GM23338 (cell line): ENCODE results near the gene AJM1. TPM values are rescaled to one million over a fixed set of nuclear protein-coding genes. Genes with fewer than 3 reads are reported as not detected.

ENCODE experiments used
- ATAC-seq: fragments of 200-7000 bp; cut with Tn5 transposase; 3 replicates; pipeline ENCODE4 v1.9.1; 2020
- DNase-seq: peaks from one replicate; pipeline ENCODE4 v3.0.0-alpha.2; 2015; ENCODE audit warnings: low spot score
- H2AFZ ChIP-seq: fragments of 200-600 bp; sonication (generic); 2 replicates; pipeline ENCODE4 v1.8.0; 2016; ENCODE audit warnings: antibody characterized with exemption, mild to moderate bottlenecking, moderate library complexity
- H3F3A ChIP-seq: fragments of 200-600 bp; sonication (generic); replicated peaks from 2 replicates; pipeline ENCODE4 v1.8.0; 2017; ENCODE audit warnings: antibody characterized with exemption, mixed run types, low read depth
- H3K27ac ChIP-seq: fragments of 200-600 bp; sonication (generic); 2 replicates; pipeline ENCODE4 v1.6.1; 2016; ENCODE audit warnings: low read depth
- H3K27me3 ChIP-seq: fragments of 200-600 bp; sonication (generic); 2 replicates; pipeline ENCODE4 v1.8.0; 2016; ENCODE audit warnings: mild to moderate bottlenecking, mixed run types, moderate library complexity; ENCODE audit not compliant: insufficient read depth
- H3K36me3 ChIP-seq: fragments of 200-600 bp; sonication (generic); 2 replicates; pipeline ENCODE4 v1.8.0; 2016; ENCODE audit warnings: mild to moderate bottlenecking; ENCODE audit not compliant: insufficient read depth
- H3K4me1 ChIP-seq: fragments of 200-600 bp; sonication (generic); 2 replicates; pipeline ENCODE4 v1.8.0; 2016; ENCODE audit warnings: mild to moderate bottlenecking, moderate library complexity; ENCODE audit not compliant: insufficient read depth
- H3K4me2 ChIP-seq: fragments of 200-600 bp; sonication (generic); 2 replicates; pipeline ENCODE4 v1.7.1; 2017; ENCODE audit warnings: mixed run types
- H3K4me3 ChIP-seq: fragments of 200-600 bp; sonication (generic); 2 replicates; pipeline ENCODE4 v1.6.1; 2016; ENCODE audit warnings: mixed run types
- H3K79me2 ChIP-seq: fragments of 200-600 bp; sonication (generic); replicated peaks from 2 replicates; pipeline ENCODE4 v1.8.0; 2017; ENCODE audit warnings: mild to moderate bottlenecking; ENCODE audit not compliant: insufficient read depth
- H3K9me2 ChIP-seq: fragments of 200-600 bp; sonication (generic); 2 replicates; pipeline ENCODE4 v1.8.0; 2017; ENCODE audit not compliant: insufficient read depth
- H4K20me1 ChIP-seq: fragments of 200-600 bp; sonication (generic); replicated peaks from 2 replicates; pipeline ENCODE4 v1.8.0; 2017; ENCODE audit warnings: mild to moderate bottlenecking; ENCODE audit not compliant: insufficient read depth
- H3K27ac Mint-ChIP-seq: 2 replicates; pipeline ENCODE4 v1.8.0; 2020; ENCODE audit warnings: inconsistent platforms, mild to moderate bottlenecking, moderate library complexity, mixed read lengths
- H3K27me3 Mint-ChIP-seq: 3 replicates; pipeline ENCODE4 v1.8.0; 2022; ENCODE audit warnings: low read depth, mild to moderate bottlenecking, moderate library complexity, mixed read lengths, inconsistent platforms; ENCODE audit not compliant: insufficient read depth, poor library complexity
- H3K36me3 Mint-ChIP-seq: 3 replicates; pipeline ENCODE4 v1.8.0; 2021; ENCODE audit warnings: low read depth, mild to moderate bottlenecking, inconsistent platforms, moderate library complexity, mixed read lengths
- H3K4me1 Mint-ChIP-seq: 3 replicates; pipeline ENCODE4 v1.8.0; 2020; ENCODE audit warnings: mild to moderate bottlenecking, inconsistent platforms, mixed read lengths
- H3K4me3 Mint-ChIP-seq: 3 replicates; pipeline ENCODE4 v1.8.0; 2021; ENCODE audit warnings: moderate library complexity, mild to moderate bottlenecking, inconsistent platforms, mixed read lengths
- H3K9me3 Mint-ChIP-seq: 3 replicates; pipeline ENCODE4 v1.8.0; 2020; ENCODE audit warnings: moderate library complexity, mild to moderate bottlenecking, inconsistent platforms, mixed read lengths
- EZH2 ChIP-seq: fragments of 200-600 bp; sonication (generic); IDR thresholded peaks from one replicate; pipeline ENCODE4 v1.8.0; 2017; ENCODE audit warnings: antibody characterized with exemption, mild to moderate bottlenecking, low read depth; ENCODE audit not compliant: unreplicated experiment
- EZH2phosphoT487 ChIP-seq: fragments of 200-600 bp; sonication (generic); IDR thresholded peaks from one replicate; pipeline ENCODE4 v1.8.1; 2018; ENCODE audit warnings: antibody characterized with exemption; ENCODE audit not compliant: unreplicated experiment
- JUNB ChIP-seq: IDR thresholded peaks from one replicate; pipeline ENCODE4 v1.6.1; 2016; ENCODE audit warnings: antibody characterized with exemption; ENCODE audit not compliant: unreplicated experiment
- POLR2AphosphoS5 ChIP-seq: IDR thresholded peaks from 2 replicates; pipeline ENCODE4 v1.6.1; 2016; ENCODE audit warnings: antibody characterized with exemption, low read depth
- STAT1 ChIP-seq: IDR thresholded peaks from one replicate; pipeline ENCODE4 v1.6.1; 2016; ENCODE audit warnings: antibody characterized with exemption; ENCODE audit not compliant: unreplicated experiment
- polyA plus RNA-seq: library from polyadenylated mRNA; unstranded; fragments of >200 nt; fragmentation: Nextera tagmentation; extraction: Ambion mirVana; gene quantifications from 2 replicates; pipeline ENCODE4 v1.2.1, GENCODE V29; 2016
- total RNA-seq: library from RNA; depleted of rRNA; stranded (reverse); fragments of >200 nt; shearing (Covaris generic); gene quantifications from 2 replicates; pipeline ENCODE4 v1.2.3, GENCODE V29; 2014
- TF ChIP-seq, protein P1 (sequence below): IDR thresholded peaks from one replicate; pipeline ENCODE4 v1.6.1; 2018; ENCODE audit warnings: antibody characterized with exemption; ENCODE audit not compliant: unreplicated experiment
- TF ChIP-seq, protein P2 (sequence below), 2 experiments: fragments of 200-600 bp in 1 of 2; sonication (generic) in 1 of 2; conservative IDR thresholded peaks; 2 replicates each; pipeline versions ENCODE4 v1.5.1 to v1.6.1; 2016 to 2017; ENCODE audit warnings: antibody characterized with exemption in 2 of 2, low read depth in 2 of 2, mild to moderate bottlenecking in 2 of 2, moderate library complexity in 1 of 2
- TF ChIP-seq, protein P3 (sequence below): IDR thresholded peaks from 2 replicates; pipeline ENCODE4 v1.6.1; 2016; ENCODE audit warnings: antibody characterized with exemption
- TF ChIP-seq, protein P4 (sequence below): fragments of 250-450 bp; sonication (Bioruptor Pico); IDR thresholded peaks from 2 replicates; pipeline ENCODE4 v1.5.0; 2020; ENCODE audit warnings: mild to moderate bottlenecking, moderate library complexity

The AJM1 gene
- total and polyA plus RNA-seq, 2 experiments from 2014 or later = 0.36 to 0.49 TPM

DNA sequence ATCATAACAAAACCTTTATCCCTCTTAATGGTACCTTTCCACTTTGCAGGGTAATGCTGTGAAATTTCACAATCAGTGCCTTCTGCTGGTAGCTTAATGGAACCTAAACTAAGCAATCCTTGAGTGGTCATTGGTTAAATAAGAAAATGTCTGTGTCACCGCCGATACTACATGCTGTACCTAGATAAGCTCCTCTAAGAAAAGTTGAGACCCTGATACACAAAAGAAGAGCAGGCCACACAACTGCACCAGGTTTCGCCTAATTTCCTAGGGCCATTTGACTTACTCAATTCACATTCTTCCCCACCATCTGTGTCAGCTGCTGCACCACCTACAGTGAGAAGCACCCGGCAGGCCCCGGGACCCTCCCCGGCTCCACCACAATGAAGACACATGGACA lies 32.9 kb downstream of the AJM1 start:
- Histone ChIP-seq H3K4me2 (no peak overlapping the region), H3K27me3 (no peaks in the 10 kb centered on the region), H3K9me2 (no peaks in the 10 kb centered on the region), H2AFZ (no peak overlapping the region), H3F3A (no peaks in the 10 kb centered on the region; the same call in 1 of the 2 replicates), H3K27ac (no peak overlapping the region), H3K79me2 (no peaks in the 10 kb centered on the region), H3K4me1 (no peaks in the 10 kb centered on the region), H4K20me1 (no peaks in the 10 kb centered on the region), H3K4me3 (no peak overlapping the region), H3K36me3 (no peaks in the 10 kb centered on the region)
- Mint-ChIP-seq H3K4me3 (no peak overlapping the region), H3K9me3 (peaks cover 57% of the 10 kb centered on the region), H3K4me1 (no peaks in the 10 kb centered on the region), H3K27ac (no peak overlapping the region), H3K36me3 (peaks cover 11% of the 10 kb centered on the region), H3K27me3 (peaks cover 4% of the 10 kb centered on the region)
- no peak for ATAC-seq
- TF ChIP-seq JUNB (no peak), EZH2phosphoT487 (no peak), STAT1 (no peak), POLR2AphosphoS5 (no peak), EZH2 (no peak)
- TF ChIP-seq, protein P1, sequence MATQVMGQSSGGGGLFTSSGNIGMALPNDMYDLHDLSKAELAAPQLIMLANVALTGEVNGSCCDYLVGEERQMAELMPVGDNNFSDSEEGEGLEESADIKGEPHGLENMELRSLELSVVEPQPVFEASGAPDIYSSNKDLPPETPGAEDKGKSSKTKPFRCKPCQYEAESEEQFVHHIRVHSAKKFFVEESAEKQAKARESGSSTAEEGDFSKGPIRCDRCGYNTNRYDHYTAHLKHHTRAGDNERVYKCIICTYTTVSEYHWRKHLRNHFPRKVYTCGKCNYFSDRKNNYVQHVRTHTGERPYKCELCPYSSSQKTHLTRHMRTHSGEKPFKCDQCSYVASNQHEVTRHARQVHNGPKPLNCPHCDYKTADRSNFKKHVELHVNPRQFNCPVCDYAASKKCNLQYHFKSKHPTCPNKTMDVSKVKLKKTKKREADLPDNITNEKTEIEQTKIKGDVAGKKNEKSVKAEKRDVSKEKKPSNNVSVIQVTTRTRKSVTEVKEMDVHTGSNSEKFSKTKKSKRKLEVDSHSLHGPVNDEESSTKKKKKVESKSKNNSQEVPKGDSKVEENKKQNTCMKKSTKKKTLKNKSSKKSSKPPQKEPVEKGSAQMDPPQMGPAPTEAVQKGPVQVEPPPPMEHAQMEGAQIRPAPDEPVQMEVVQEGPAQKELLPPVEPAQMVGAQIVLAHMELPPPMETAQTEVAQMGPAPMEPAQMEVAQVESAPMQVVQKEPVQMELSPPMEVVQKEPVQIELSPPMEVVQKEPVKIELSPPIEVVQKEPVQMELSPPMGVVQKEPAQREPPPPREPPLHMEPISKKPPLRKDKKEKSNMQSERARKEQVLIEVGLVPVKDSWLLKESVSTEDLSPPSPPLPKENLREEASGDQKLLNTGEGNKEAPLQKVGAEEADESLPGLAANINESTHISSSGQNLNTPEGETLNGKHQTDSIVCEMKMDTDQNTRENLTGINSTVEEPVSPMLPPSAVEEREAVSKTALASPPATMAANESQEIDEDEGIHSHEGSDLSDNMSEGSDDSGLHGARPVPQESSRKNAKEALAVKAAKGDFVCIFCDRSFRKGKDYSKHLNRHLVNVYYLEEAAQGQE = no peak
- TF ChIP-seq, protein P2, sequence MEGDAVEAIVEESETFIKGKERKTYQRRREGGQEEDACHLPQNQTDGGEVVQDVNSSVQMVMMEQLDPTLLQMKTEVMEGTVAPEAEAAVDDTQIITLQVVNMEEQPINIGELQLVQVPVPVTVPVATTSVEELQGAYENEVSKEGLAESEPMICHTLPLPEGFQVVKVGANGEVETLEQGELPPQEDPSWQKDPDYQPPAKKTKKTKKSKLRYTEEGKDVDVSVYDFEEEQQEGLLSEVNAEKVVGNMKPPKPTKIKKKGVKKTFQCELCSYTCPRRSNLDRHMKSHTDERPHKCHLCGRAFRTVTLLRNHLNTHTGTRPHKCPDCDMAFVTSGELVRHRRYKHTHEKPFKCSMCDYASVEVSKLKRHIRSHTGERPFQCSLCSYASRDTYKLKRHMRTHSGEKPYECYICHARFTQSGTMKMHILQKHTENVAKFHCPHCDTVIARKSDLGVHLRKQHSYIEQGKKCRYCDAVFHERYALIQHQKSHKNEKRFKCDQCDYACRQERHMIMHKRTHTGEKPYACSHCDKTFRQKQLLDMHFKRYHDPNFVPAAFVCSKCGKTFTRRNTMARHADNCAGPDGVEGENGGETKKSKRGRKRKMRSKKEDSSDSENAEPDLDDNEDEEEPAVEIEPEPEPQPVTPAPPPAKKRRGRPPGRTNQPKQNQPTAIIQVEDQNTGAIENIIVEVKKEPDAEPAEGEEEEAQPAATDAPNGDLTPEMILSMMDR (conservative IDR thresholded peaks at IDR 0.05; ENCODE audit: low read depth in 2 of 2) = no peak
- TF ChIP-seq, protein P3, sequence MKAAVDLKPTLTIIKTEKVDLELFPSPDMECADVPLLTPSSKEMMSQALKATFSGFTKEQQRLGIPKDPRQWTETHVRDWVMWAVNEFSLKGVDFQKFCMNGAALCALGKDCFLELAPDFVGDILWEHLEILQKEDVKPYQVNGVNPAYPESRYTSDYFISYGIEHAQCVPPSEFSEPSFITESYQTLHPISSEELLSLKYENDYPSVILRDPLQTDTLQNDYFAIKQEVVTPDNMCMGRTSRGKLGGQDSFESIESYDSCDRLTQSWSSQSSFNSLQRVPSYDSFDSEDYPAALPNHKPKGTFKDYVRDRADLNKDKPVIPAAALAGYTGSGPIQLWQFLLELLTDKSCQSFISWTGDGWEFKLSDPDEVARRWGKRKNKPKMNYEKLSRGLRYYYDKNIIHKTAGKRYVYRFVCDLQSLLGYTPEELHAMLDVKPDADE = no peak
- TF ChIP-seq, protein P4, sequence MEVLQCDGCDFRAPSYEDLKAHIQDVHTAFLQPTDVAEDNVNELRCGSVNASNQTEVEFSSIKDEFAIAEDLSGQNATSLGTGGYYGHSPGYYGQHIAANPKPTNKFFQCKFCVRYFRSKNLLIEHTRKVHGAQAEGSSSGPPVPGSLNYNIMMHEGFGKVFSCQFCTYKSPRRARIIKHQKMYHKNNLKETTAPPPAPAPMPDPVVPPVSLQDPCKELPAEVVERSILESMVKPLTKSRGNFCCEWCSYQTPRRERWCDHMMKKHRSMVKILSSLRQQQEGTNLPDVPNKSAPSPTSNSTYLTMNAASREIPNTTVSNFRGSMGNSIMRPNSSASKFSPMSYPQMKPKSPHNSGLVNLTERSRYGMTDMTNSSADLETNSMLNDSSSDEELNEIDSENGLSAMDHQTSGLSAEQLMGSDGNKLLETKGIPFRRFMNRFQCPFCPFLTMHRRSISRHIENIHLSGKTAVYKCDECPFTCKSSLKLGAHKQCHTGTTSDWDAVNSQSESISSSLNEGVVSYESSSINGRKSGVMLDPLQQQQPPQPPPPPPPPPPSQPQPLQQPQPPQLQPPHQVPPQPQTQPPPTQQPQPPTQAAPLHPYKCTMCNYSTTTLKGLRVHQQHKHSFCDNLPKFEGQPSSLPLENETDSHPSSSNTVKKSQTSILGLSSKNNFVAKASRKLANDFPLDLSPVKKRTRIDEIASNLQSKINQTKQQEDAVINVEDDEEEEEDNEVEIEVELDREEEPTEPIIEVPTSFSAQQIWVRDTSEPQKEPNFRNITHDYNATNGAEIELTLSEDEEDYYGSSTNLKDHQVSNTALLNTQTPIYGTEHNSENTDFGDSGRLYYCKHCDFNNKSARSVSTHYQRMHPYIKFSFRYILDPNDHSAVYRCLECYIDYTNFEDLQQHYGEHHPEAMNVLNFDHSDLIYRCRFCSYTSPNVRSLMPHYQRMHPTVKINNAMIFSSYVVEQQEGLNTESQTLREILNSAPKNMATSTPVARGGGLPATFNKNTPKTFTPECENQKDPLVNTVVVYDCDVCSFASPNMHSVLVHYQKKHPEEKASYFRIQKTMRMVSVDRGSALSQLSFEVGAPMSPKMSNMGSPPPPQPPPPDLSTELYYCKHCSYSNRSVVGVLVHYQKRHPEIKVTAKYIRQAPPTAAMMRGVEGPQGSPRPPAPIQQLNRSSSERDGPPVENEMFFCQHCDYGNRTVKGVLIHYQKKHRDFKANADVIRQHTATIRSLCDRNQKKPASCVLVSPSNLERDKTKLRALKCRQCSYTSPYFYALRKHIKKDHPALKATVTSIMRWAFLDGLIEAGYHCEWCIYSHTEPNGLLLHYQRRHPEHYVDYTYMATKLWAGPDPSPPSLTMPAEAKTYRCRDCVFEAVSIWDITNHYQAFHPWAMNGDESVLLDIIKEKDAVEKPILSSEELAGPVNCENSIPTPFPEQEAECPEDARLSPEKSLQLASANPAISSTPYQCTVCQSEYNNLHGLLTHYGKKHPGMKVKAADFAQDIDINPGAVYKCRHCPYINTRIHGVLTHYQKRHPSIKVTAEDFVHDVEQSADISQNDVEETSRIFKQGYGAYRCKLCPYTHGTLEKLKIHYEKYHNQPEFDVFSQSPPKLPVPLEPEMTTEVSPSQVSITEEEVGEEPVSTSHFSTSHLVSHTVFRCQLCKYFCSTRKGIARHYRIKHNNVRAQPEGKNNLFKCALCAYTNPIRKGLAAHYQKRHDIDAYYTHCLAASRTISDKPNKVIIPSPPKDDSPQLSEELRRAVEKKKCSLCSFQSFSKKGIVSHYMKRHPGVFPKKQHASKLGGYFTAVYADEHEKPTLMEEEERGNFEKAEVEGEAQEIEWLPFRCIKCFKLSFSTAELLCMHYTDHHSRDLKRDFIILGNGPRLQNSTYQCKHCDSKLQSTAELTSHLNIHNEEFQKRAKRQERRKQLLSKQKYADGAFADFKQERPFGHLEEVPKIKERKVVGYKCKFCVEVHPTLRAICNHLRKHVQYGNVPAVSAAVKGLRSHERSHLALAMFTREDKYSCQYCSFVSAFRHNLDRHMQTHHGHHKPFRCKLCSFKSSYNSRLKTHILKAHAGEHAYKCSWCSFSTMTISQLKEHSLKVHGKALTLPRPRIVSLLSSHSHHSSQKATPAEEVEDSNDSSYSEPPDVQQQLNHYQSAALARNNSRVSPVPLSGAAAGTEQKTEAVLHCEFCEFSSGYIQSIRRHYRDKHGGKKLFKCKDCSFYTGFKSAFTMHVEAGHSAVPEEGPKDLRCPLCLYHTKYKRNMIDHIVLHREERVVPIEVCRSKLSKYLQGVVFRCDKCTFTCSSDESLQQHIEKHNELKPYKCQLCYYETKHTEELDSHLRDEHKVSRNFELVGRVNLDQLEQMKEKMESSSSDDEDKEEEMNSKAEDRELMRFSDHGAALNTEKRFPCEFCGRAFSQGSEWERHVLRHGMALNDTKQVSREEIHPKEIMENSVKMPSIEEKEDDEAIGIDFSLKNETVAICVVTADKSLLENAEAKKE (CRISPR knock-in tag) = no peak
- no peak for DNase-seq
